OCI-LY1 (cell line): ENCODE measurements around the gene HSP90AA1.

Experiments
- CTCF ChIP-seq: fragments of 200-600 bp; sonication (generic), shearing (Covaris generic); IDR thresholded peaks from 2 replicates; pipeline ENCODE4 v1.5.1; 2017; ENCODE audit warnings: mild to moderate bottlenecking, antibody characterized with exemption, low read length, moderate library complexity, mixed read lengths
- EZH2 ChIP-seq: fragments of 200-600 bp; sonication (generic), shearing (Covaris generic); IDR thresholded peaks from 2 replicates; pipeline ENCODE4 v1.8.0; 2017; ENCODE audit warnings: borderline replicate concordance, mixed run types, mild to moderate bottlenecking, antibody characterized with exemption, low read length, moderate library complexity, mixed read lengths

GRCh38 chr14:102050026-102050405, 36.8 kb downstream of the HSP90AA1 start:
- TF ChIP-seq CTCF, result no peak
- no peak for TF ChIP-seq EZH2
